H7 (cell line): Measurements from ENCODE around the gene ROBO4. TPM values are rescaled to one million over a fixed set of nuclear protein-coding genes. Genes with fewer than 3 reads are reported as not detected.
A peak's percentile ranks its signal among the peaks of the same experiment; 100 is the strongest.

ENCODE experiments used
- DNase-seq: peaks from one replicate; pipeline ENCODE4 v3.0.0; 2012
- H3K27me3 ChIP-seq: 2 replicates; pipeline ENCODE4 v1.6.0; 2011; ENCODE audit warnings: mild to moderate bottlenecking, low read length; ENCODE audit not compliant: control insufficient read depth, insufficient read depth
- H3K36me3 ChIP-seq: replicated peaks from 2 replicates; pipeline ENCODE4 v1.5.1; 2011; ENCODE audit warnings: low read length; ENCODE audit not compliant: control insufficient read depth, insufficient read depth
- H3K4me3 ChIP-seq: 2 replicates; pipeline ENCODE4 v1.5.1; 2011; ENCODE audit warnings: low read depth, mild to moderate bottlenecking, control low read depth, low read length, moderate library complexity; ENCODE audit not compliant: insufficient read depth
- total RNA-seq: library from RNA; depleted of rRNA; stranded (reverse); fragments of >200 nt; shearing (Covaris generic); gene quantifications from 2 replicates; pipeline ENCODE4 v1.2.3, GENCODE V29; 2014; rRNA removed

ROBO4 gene
- not detected in 2 replicates for total RNA-seq

GRCh38 chr11:124897674-124898262, at the start of gene ROBO4:
TSS of gene ROBO4 (minus strand) at chr11:124897865. CDS start at chr11:124897795, 70 bp downstream.
- peak; percentile 19 for DNase-seq
- no peak within 1 kb of the TSS for H3K4me3 ChIP-seq
- H3K36me3 ChIP-seq, result no peaks in the 10 kb centered on the region
- no peaks in the 10 kb centered on the region for H3K27me3 ChIP-seq

- Histone ChIP-seq H3K4me3 (no peak overlapping the region), H3K36me3 (no peaks in the 10 kb centered on the region), H3K27me3 (peaks cover 2% of the 10 kb centered on the region)
- no peak for DNase-seq
Observed at GRCh38 chr11:124946735-124947141, 49.1 kb upstream of the ROBO4 start.

- Histone ChIP-seq H3K4me3 (no peak overlapping the region), H3K27me3 (peaks cover 2% of the 10 kb centered on the region), H3K36me3 (no peaks in the 10 kb centered on the region)
- no peak for DNase-seq
Observed at GRCh38 chr11:124945826-124946225, 48.2 kb upstream of the ROBO4 start.

GRCh38 chr11:124944565-124944964, 46.9 kb upstream of the ROBO4 start:
- Histone ChIP-seq H3K4me3 (no peak overlapping the region), H3K36me3 (no peaks in the 10 kb centered on the region), H3K27me3 (peaks cover 2% of the 10 kb centered on the region)
- no peak for DNase-seq

- Histone ChIP-seq H3K36me3 (no peaks in the 10 kb centered on the region), H3K27me3 (no peaks in the 10 kb centered on the region; the same call in 1 of the 2 replicates), H3K4me3 (no peak overlapping the region)
- no peak for DNase-seq
Observed at GRCh38 chr11:124943741-124944140, 46.1 kb upstream of the ROBO4 start.

DNA sequence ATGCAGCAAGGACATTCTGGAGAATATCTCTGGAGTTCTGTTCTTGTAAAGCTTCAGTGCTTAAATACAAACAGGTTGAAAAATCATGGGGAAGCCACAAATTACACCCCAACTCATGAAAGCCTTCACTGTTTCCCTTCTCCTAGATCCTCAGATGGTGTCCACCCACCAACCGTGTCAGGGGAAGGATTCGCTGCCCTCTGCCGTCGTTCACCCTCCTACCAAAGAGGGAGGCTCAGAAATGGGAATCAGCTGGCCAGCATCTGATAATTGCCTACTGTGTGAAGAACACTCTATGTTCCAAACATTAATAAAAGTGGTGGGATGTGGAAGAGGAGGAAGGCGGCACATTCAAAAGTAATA, 45.6 kb upstream of the ROBO4 start:
- no peak overlapping the region for H3K4me3 ChIP-seq
- DNase-seq, result no peak
- H3K27me3 ChIP-seq, result no peaks in the 10 kb centered on the region; the same call in 1 of the 2 replicates
- H3K36me3 ChIP-seq, result no peaks in the 10 kb centered on the region

DNA sequence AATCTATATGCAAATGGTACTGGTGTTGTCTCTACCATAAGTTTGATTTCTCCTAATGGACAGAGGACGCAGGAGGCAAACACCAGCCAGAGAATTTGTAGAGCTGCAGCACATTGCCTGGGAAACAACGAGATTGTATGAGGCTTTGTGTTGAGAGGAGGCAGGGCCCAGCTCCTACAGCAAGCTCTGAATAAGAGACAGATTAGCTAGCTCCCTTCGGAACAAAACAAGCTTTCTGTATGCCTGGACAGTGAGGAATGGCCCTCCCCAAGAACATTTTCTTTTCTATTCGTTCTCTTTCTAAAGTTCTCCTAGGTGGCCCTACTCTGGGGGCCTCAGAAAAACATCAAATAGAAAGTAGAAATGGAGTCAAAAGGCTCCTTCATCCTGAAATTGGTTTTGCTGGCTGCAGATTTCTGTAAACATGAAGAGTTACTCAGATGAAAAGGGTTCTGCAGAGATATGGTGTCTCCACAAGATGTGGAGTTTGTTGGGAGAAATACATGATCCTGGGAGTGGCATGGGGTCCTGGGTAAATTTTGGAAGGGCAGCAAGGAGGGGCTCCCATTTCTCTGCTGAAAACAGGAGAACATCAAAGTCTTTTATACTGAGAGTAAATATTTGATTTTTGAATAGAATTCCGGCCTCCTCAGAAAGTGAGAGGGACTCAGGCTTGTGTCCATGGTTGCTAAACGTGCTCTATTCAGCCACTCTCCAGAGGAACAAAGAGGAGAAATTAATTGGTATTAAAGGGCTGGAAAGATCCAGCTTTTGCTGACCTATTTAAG, 45.0 kb upstream of the ROBO4 start:
- no peak for DNase-seq
- Histone ChIP-seq H3K4me3 (no peak overlapping the region), H3K27me3 (no peaks in the 10 kb centered on the region; the same call in 1 of the 2 replicates), H3K36me3 (no peaks in the 10 kb centered on the region)

- Histone ChIP-seq H3K36me3 (no peaks in the 10 kb centered on the region), H3K4me3 (no peak overlapping the region), H3K27me3 (no peaks in the 10 kb centered on the region; the same call in 1 of the 2 replicates)
- DNase-seq, result no peak
Observed at GRCh38 chr11:124941703-124942102, 44.0 kb upstream of the ROBO4 start.

- Histone ChIP-seq H3K4me3 (no peak overlapping the region), H3K27me3 (peaks cover 1% of the 10 kb centered on the region; the same call in 1 of the 2 replicates), H3K36me3 (no peaks in the 10 kb centered on the region)
- DNase-seq, result no peak
Observed at GRCh38 chr11:124938970-124939369, 41.3 kb upstream of the ROBO4 start.

DNA sequence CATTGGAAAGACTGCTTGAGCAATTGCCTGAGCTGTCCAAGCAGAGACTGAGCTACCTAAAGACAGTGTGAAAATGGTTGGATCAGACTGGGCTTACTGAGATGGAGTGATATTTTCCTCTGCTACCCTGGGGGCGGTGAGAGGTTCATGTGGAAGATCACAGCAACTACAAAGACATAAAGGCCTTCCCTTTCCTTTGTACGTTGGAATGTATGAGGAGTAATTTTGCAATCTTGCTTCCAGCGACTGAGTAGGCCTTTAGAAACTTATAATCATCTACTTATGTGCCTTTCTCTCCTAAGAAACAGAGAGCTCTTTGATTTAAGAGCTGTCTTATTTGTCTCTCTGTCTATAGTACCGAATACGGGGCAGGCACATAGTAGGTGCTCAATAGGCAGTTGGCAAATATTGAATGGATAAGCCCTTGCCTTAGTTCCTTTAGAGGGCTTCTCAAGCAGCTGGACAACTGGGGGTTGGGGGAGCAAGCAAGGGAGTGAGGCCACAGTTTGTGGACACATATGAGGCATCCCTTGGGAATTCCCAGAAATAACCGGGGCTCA, 40.6 kb upstream of the ROBO4 start:
- H3K4me3 ChIP-seq, result no peak overlapping the region
- no peaks in the 10 kb centered on the region for H3K36me3 ChIP-seq
- peaks cover 1% of the 10 kb centered on the region; the same call in 1 of the 2 replicates for H3K27me3 ChIP-seq
- no peak for DNase-seq

DNA sequence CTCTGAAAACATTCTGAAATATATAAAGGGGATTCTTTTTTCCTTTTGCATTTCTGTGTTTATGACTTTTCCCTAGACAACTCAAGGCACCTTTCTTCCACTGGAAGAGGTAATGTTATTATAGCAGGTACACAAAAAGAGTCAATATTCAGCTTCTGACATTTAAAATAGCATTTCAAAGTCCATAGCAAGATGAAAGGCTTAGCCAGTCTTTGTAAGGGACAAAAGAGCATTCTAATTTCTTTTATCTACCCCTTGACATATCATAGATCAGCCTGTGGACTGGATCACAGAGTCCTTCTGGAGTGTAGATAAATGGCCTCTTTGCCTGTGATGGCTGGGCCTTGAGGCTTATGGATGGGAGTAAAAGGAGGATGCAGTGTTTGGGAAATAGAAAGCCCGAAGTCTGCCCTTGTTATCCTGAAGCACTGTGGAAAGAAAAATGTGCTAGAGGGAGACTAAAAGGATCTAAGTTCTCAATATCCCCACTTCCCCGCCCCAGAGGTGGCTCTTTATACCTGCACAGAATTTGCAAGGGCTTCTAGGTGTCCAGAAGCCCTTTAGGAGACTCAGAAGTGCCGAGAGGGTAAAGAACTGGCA, 39.8 kb upstream of the ROBO4 start:
- H3K4me3 ChIP-seq, result no peak overlapping the region
- H3K36me3 ChIP-seq, result no peaks in the 10 kb centered on the region
- no peak for DNase-seq
- peaks cover 1% of the 10 kb centered on the region; the same call in 1 of the 2 replicates for H3K27me3 ChIP-seq

GRCh38 chr11:124935548-124936514, 38.2 kb upstream of the ROBO4 start, which contains the start of gene HEPACAM:
TSS of gene HEPACAM (minus strand) at chr11:124936047. CDS start at chr11:124936006, 41 bp downstream.
- Histone ChIP-seq H3K36me3 (no peaks in the 10 kb centered on the region), H3K27me3 (peaks cover 1% of the 10 kb centered on the region; the same call in 1 of the 2 replicates), H3K4me3 (no peak within 1 kb of the TSS)
- no peak for DNase-seq

GRCh38 chr11:124934862-124935547, 37.3 kb upstream of the ROBO4 start:
- H3K4me3 ChIP-seq, result no peak overlapping the region
- peaks cover 1% of the 10 kb centered on the region; the same call in 1 of the 2 replicates for H3K27me3 ChIP-seq
- no peaks in the 10 kb centered on the region for H3K36me3 ChIP-seq
- no peak for DNase-seq
